Cardiac muscle cell (in vitro differentiated cells and primary cell): Measurements from ENCODE around the gene APEX1. TPM values are rescaled to one million over a fixed set of nuclear protein-coding genes. Genes with fewer than 3 reads are reported as not detected.
"Not testable (repeated sequence)": the region's sequence is repeated elsewhere in the genome, so short reads cannot be mapped to it uniquely, and the experiment has no call there.

Source experiments
- DNase-seq, 2 donors: peaks; one replicate each; pipeline versions ENCODE4 v3.0.0 to v3.0.0-alpha.2; 2010 to 2017; ENCODE audit warnings: low read depth in 1 of 2, low spot score in 1 of 2
- H3K27ac ChIP-seq: fragments of 200-600 bp; sonication (generic); 2 replicates; pipeline ENCODE4 v1.5.1; 2016
- H3K27me3 ChIP-seq: fragments of 200-600 bp; sonication (generic); 2 replicates; pipeline ENCODE4 v1.6.0; 2016; ENCODE audit warnings: control low read depth
- H3K36me3 ChIP-seq: fragments of 200-600 bp; sonication (generic); 2 replicates; pipeline ENCODE4 v1.5.1; 2016; ENCODE audit warnings: control low read depth
- H3K4me1 ChIP-seq: fragments of 200-600 bp; sonication (generic); 2 replicates; pipeline ENCODE4 v1.8.1; 2017; ENCODE audit warnings: low read depth, mild to moderate bottlenecking, mixed run types
- H3K4me3 ChIP-seq: fragments of 200-600 bp; sonication (generic); 2 replicates; pipeline ENCODE4 v1.5.1; 2016; ENCODE audit warnings: mild to moderate bottlenecking
- H3K9me3 ChIP-seq: fragments of 200-600 bp; sonication (generic); 2 replicates; pipeline ENCODE4 v1.5.1; 2017; ENCODE audit warnings: low read depth, mild to moderate bottlenecking, control low read depth
- polyA plus RNA-seq: library from polyadenylated mRNA; unstranded; fragments of >200 nt; fragmentation: Nextera tagmentation; extraction: Ambion mirVana; gene quantifications from 2 replicates; pipeline ENCODE4 v1.2.1, GENCODE V29; 2016
- total RNA-seq: library from RNA; depleted of rRNA; stranded (reverse); fragments of >200 nt; gene quantifications from 2 replicates; pipeline ENCODE4 v1.2.3, GENCODE V29; 2016
- TF ChIP-seq, protein P1 (sequence below): IDR thresholded peaks from 2 replicates; pipeline ENCODE4 v1.5.1; 2012; ENCODE audit warnings: low read depth, mild to moderate bottlenecking, low read length

APEX1 gene
- total and polyA plus RNA-seq, 2 experiments from 2014 or later = 185 to 358 TPM

DNA sequence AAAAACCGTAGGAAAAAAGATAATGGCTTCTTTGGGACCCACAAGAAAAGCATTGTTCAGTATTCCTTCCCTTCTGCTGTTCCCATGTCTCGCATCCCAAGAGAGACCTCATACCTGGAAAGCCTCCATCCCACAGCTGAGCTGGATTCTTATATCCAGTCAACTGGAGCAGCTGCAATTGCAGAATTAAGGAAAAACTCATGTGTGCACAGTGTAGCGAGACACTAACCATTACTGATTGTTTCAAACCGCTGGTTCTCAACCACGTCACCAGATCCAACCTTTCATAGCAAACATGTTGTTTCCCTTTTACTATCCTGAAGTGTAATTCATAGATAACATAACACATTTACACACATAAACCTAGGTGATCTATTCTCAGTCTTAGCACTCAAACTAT is 44.9 kb downstream of the APEX1 start:
- no peak for DNase-seq
- TF ChIP-seq, protein P1, sequence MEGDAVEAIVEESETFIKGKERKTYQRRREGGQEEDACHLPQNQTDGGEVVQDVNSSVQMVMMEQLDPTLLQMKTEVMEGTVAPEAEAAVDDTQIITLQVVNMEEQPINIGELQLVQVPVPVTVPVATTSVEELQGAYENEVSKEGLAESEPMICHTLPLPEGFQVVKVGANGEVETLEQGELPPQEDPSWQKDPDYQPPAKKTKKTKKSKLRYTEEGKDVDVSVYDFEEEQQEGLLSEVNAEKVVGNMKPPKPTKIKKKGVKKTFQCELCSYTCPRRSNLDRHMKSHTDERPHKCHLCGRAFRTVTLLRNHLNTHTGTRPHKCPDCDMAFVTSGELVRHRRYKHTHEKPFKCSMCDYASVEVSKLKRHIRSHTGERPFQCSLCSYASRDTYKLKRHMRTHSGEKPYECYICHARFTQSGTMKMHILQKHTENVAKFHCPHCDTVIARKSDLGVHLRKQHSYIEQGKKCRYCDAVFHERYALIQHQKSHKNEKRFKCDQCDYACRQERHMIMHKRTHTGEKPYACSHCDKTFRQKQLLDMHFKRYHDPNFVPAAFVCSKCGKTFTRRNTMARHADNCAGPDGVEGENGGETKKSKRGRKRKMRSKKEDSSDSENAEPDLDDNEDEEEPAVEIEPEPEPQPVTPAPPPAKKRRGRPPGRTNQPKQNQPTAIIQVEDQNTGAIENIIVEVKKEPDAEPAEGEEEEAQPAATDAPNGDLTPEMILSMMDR = no peak
- Histone ChIP-seq H3K9me3 (no peaks in the 10 kb centered on the region), H3K27me3 (no peaks in the 10 kb centered on the region), H3K36me3 (no peaks in the 10 kb centered on the region), H3K4me1 (no peaks in the 10 kb centered on the region), H3K4me3 (no peak overlapping the region), H3K27ac (no peak overlapping the region)

DNA sequence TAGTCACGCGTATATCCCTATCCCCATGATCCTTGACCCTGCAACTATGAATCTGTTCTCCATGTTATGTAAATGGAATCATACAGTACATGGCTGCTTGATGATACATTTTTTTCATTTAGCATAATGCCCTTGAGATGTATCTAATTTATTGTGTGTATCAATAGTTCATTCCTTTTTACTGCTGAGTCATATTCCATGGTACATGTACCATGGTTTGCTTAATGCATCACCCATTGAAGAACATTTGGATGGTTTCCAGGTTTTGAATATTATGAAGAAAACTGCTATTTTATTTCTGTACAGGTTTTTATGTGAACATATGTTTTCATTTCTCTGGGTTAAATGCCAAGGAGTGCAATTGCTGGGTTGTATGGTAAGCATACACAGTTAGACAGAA is 46.3 kb downstream of the APEX1 start:
- Histone ChIP-seq H3K27me3 (no peaks in the 10 kb centered on the region), H3K4me1 (no peaks in the 10 kb centered on the region), H3K4me3 (no peak overlapping the region), H3K9me3 (no peaks in the 10 kb centered on the region), H3K36me3 (no peaks in the 10 kb centered on the region), H3K27ac (no peak overlapping the region)
- no peak for DNase-seq
- TF ChIP-seq, protein P1 = no peak

DNA sequence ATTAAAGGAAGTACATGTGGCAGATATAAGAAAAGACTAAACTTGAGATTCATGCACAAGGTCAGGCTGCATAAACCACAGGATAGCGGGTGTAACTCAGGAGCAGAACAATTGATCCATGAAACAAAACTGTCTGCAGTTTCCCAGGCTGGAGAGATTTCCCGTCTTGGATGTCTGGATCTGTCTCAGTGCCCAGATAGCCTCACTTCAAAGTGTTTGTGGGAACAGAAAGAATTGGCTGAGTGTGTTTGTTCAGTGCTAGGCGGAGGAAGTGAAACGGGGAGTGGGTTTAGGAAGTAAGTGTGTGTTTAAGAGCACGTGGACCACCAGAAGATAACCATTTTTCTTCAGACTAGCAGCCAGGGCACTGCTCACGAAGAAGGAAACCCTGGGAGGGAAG is 48.9 kb downstream of the APEX1 start:
- H3K36me3 ChIP-seq = no peaks in the 10 kb centered on the region
- DNase-seq = no peak

DNA sequence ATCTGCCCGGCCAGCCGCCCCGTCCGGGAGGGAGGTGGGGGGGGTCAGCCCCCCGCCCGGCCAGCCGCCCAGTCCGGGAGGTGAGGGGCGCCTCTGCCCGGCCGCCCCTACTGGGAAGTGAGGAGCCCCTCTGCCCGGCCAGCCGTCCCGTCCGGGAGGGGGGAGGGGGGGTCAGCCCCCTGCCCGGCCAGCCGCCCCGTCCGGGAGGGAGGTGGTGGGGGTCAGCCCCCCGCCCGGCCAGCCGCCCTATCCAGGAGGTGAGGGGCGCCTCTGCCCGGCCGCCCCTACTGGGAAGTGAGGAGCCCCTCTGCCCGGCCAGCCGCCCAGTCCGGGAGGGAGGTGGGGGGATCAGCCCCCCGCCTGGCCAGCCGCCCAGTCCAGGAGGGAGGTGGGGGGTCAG is 51.2 kb downstream of the APEX1 start:
- H3K36me3 ChIP-seq, DNase-seq, H3K4me3 ChIP-seq, H3K27me3 ChIP-seq, H3K27ac ChIP-seq, H3K4me1 ChIP-seq, H3K9me3 ChIP-seq: not testable (repeated sequence)

More for the DNA sequence above, 48.9 kb downstream of the APEX1 start:
- H3K27me3 ChIP-seq = no peaks in the 10 kb centered on the region
- no peaks in the 10 kb centered on the region for H3K9me3 ChIP-seq
- no peak overlapping the region for H3K4me3 ChIP-seq
- H3K4me1 ChIP-seq = no peaks in the 10 kb centered on the region
- H3K27ac ChIP-seq = no peak overlapping the region
- TF ChIP-seq, protein P1 = no peak

GRCh38 chr14:20506752-20507151 is 51.7 kb downstream of the APEX1 start:
- not testable (repeated sequence) for H3K4me1 ChIP-seq, H3K27me3 ChIP-seq, H3K4me3 ChIP-seq, DNase-seq, H3K27ac ChIP-seq, H3K36me3 ChIP-seq, H3K9me3 ChIP-seq

Other genes starting within 250 kb of the APEX1 start
- gene OR11H6, start 231.5 kb upstream of the APEX1 start, total RNA-seq = not detected in 2 replicates
- gene OR11H6, start 231.5 kb upstream of the APEX1 start, polyA plus RNA-seq = not detected in 2 replicates
- not detected in 2 replicates for gene OR11H7, start 226.2 kb upstream of the APEX1 start, total RNA-seq
- not detected in 2 replicates for gene OR11H7, start 226.2 kb upstream of the APEX1 start, polyA plus RNA-seq
- not detected in 2 replicates for gene OR11H4, start 215.9 kb upstream of the APEX1 start, total RNA-seq
- not detected in 2 replicates for gene OR11H4, start 215.9 kb upstream of the APEX1 start, polyA plus RNA-seq
- gene TTC5, start 149.3 kb upstream of the APEX1 start, total RNA-seq = 10.6 and 13.9 TPM in 2 replicates
- 19.4 and 25.9 TPM in 2 replicates for gene TTC5, start 149.3 kb upstream of the APEX1 start, polyA plus RNA-seq
- 152 and 161 TPM in 2 replicates for gene CCNB1IP1, start 121.9 kb upstream of the APEX1 start, total RNA-seq
- 63.7 and 76.9 TPM in 2 replicates for gene CCNB1IP1, start 121.9 kb upstream of the APEX1 start, polyA plus RNA-seq
- gene PARP2, start 111.6 kb upstream of the APEX1 start, total RNA-seq = 20.0 and 27.0 TPM in 2 replicates
- gene PARP2, start 111.6 kb upstream of the APEX1 start, polyA plus RNA-seq = 61.1 and 97.9 TPM in 2 replicates
- 8.2 and 8.5 TPM in 2 replicates for gene TEP1, start 41.7 kb upstream of the APEX1 start, total RNA-seq
- gene TEP1, start 41.7 kb upstream of the APEX1 start, polyA plus RNA-seq = 4.3 and 5.1 TPM in 2 replicates
- 0.18 TPM in 1 of 2 replicates, not detected in the other for gene KLHL33, start 19.1 kb upstream of the APEX1 start, total RNA-seq
- 0.04 TPM in 1 of 2 replicates, not detected in the other for gene KLHL33, start 19.1 kb upstream of the APEX1 start, polyA plus RNA-seq
- 47.9 and 82.0 TPM in 2 replicates for gene OSGEP, start 414 bp upstream of the APEX1 start, total RNA-seq
- gene OSGEP, start 414 bp upstream of the APEX1 start, polyA plus RNA-seq = 42.7 and 51.7 TPM in 2 replicates
- 17.6 and 23.1 TPM in 2 replicates for gene PIP4P1, start 6.2 kb downstream of the APEX1 start, total RNA-seq
- gene PIP4P1, start 6.2 kb downstream of the APEX1 start, polyA plus RNA-seq = 49.4 and 60.1 TPM in 2 replicates
- gene PNP, start 14.2 kb downstream of the APEX1 start, total RNA-seq = 15.6 and 20.7 TPM in 2 replicates
- 15.7 and 22.2 TPM in 2 replicates for gene PNP, start 14.2 kb downstream of the APEX1 start, polyA plus RNA-seq
- gene RNASE10, start 50.3 kb downstream of the APEX1 start, total RNA-seq = not detected in 2 replicates
- 0.81 and 0.99 TPM in 2 replicates for gene RNASE10, start 50.3 kb downstream of the APEX1 start, polyA plus RNA-seq
- gene RNASE9, start 105.8 kb downstream of the APEX1 start, total RNA-seq = not detected in 2 replicates
- gene RNASE9, start 105.8 kb downstream of the APEX1 start, polyA plus RNA-seq = not detected in 2 replicates
- not detected in 2 replicates for gene RNASE11, start 132.8 kb downstream of the APEX1 start, total RNA-seq
- gene RNASE11, start 132.8 kb downstream of the APEX1 start, polyA plus RNA-seq = not detected in 2 replicates
- gene RNASE12, start 136.2 kb downstream of the APEX1 start, total RNA-seq = not detected in 2 replicates
- not detected in 2 replicates for gene RNASE12, start 136.2 kb downstream of the APEX1 start, polyA plus RNA-seq
- not detected in 2 replicates for gene OR6S1, start 186.5 kb downstream of the APEX1 start, total RNA-seq
- not detected in 2 replicates for gene OR6S1, start 186.5 kb downstream of the APEX1 start, polyA plus RNA-seq
- gene RNASE4, start 229.3 kb downstream of the APEX1 start, total RNA-seq = 9.1 and 9.6 TPM in 2 replicates
- gene RNASE4, start 229.3 kb downstream of the APEX1 start, polyA plus RNA-seq = 7.2 and 12.4 TPM in 2 replicates
- 0.83 and 3.8 TPM in 2 replicates for gene ANG, start 233.5 kb downstream of the APEX1 start, total RNA-seq
- gene ANG, start 233.5 kb downstream of the APEX1 start, polyA plus RNA-seq = 2.1 and 2.7 TPM in 2 replicates